RCC 7860 (cell line): ENCODE results near the gene ANO3.
"Not testable (repeated sequence)": the region's sequence is repeated elsewhere in the genome, so short reads cannot be mapped to it uniquely, and the experiment has no call there.

Experiments
- DNase-seq: peaks from one replicate; pipeline ENCODE4 v3.0.0-alpha.2; 2015; ENCODE audit warnings: low spot score
- FAIRE-seq: peaks from 2 replicates; lab custom pipeline; 2012; peaks lifted over from hg19 to GRCh38; lab: Jason Lieb, UNC

Gene ANO3

GRCh38 chr11:26571861-26572654, 240.1 kb downstream of the ANO3 start, which contains the start of gene MUC15:
TSS of gene MUC15 (minus strand) at chr11:26572263. CDS start at chr11:26567094, 5,169 bp downstream.
- no peak for FAIRE-seq

DNA sequence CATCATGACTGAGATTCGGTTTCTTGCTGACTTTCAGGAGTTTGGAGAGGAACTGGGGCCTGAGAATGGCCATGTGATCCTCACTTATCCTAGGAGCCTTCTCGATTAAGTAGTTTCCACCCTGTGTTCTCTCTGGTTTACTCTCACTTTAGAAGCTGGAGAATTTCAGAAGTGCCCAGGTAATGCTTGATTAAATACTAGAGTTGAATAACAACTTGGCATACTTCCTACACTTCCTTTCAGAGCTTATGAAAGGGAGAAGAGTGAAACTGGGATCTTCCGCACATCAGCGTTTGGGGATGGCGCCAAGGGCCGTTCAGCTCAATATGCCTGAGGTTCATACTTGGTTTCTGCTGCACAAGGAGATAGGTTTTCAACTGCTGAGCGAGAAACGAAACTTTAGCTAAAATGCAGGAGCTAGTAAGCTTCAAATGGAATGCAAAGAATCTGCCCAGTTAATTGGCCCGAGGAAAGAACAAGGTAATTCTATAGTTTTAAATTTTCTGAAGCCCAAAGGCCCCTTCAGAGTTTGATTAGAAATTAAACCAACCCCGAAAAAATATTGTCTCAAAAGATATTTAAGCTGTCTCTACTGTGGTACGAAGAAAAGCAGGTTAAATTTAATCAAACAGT, 241.0 kb downstream of the ANO3 start:
- DNase-seq (no peak), FAIRE-seq (no peak)

More at GRCh38 chr11:26571861-26572654, 240.1 kb downstream of the ANO3 start, which contains the start of gene MUC15:
- no peak for DNase-seq

GRCh38 chr11:26573896-26574295, 242.0 kb downstream of the ANO3 start:
- DNase-seq (no peak), FAIRE-seq (no peak)

DNA sequence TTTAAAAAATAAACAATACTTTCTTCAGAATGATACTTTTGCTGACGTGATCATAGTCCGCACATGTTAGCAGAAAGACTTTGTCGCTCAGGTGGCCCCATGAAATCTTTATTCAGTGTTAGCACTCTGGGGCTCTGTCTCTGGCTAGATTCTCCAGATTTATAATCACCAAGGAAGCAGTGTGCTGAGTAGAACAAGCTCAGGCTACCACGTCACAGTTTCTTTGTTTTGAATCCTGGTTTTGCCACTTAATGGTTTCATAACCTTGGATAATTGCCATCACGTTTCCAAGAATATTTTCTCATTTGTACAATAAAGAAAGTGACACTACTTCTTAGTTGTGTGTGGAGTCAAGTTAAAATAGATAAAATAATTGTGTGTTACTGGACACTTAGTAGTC, 244.0 kb downstream of the ANO3 start:
- DNase-seq (no peak), FAIRE-seq (no peak)

DNA sequence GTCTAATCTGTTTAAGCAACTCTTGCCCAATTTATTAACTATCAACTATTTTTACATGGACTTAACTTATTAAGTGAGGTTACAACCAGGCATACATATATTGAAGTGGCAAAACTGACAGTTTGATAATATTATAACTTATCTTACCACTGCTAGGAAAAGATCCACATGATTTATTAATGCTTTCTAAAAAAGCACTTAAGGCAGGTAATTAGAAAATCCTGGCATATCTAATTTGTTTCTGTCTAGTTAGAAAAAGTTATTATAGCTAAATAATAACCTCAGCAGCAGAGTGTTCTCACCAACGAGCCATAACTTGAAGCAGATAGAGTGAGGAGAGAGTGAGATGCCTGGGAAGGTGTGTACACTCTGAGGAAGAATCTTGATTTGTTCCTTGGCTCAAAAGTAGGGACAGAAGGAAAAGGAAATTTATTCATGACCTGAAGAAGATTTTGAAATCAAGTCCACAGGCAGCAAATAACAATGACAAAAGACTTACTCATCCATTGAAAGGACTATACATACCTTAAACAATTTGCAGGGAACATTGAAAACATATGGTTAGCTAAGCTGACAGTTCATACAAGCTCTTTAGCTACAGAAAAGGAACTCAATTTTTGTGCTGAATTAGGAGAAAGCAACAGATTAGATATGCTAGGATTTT, 247.2 kb downstream of the ANO3 start:
- no peak for DNase-seq
- FAIRE-seq: no peak

GRCh38 chr11:26579683-26580082, 247.8 kb downstream of the ANO3 start:
- FAIRE-seq: no peak

GRCh38 chr11:26580929-26581328, 249.0 kb downstream of the ANO3 start:
- no peak for DNase-seq
- FAIRE-seq: no peak

More at GRCh38 chr11:26579683-26580082, 247.8 kb downstream of the ANO3 start:
- DNase-seq: no peak

DNA sequence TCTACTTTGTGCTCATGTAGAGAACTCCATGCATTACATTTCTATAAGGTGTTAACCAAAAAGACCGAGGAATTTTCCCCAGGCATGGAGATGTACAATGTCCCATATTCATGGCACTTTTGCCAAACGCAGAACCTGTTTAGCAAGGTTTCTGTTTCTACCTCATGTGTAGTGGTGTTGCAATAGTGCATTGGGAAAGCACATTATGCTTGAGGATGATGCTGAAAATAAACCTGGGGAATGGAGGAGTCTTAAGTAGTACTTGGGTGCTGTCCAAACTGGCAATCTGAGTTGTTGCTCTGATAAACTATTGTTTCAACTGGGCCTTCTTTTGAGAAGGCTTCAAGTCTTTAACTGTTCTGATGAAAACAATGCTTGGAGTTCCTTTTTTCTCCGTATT, 251.6 kb downstream of the ANO3 start:
- no peak for DNase-seq
- no peak for FAIRE-seq

GRCh38 chr11:26584818-26585217, 252.9 kb downstream of the ANO3 start:
- FAIRE-seq (no peak), DNase-seq (no peak)

DNA sequence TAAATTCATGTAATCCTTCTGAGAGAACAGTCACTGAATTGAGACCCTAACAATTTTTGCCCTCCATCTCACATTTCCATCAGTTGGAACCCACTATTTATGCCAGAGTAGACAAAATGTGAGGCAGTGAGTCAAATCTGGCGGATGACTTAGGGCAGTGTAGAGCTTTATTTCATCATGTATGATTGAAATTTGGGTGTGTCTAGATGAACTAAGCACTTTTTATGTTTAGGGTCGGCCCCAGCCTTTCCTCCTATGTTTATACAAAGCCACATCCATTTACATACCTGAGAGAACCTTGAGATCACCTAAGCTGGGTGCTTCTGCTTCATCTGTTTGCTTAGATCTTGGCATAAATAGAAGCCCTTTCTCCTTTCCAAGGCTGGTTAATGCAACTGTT, 255.1 kb downstream of the ANO3 start:
- DNase-seq: no peak
- no peak for FAIRE-seq

- no peak for DNase-seq
- no peak for FAIRE-seq
Observed at GRCh38 chr11:26593691-26594090, 261.8 kb downstream of the ANO3 start.

DNA sequence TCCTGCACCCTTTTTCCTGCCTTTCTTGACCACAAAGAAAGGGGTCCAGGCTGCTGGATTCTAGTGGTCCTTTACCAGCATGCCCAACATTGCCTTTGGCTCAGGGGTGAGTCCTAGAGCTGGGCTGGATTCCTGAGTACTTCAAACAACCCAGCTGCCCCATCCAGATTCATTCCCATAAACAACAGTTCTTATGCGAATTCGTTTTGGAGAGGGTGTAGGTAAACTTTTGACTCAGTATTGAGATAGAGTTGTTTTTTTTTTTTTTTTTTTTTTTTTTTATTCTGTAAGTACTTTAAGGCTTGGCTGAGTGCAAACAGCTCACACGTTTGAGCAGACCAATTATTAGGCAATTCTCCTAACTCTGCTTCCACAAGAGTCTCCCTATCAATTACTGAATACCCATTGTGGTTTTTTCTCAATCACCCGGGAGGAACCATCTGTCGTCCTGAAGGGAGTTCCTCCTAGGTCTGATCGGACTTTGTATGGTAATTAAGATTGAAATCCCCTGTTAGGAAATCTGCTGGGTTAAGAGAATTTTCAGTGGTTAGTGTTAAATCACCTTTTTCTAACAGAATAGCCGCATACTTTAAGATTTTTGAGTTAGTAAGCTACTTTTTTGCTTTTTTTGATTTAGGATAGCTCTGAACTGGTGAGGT, 263.4 kb downstream of the ANO3 start:
- DNase-seq, FAIRE-seq: not testable (repeated sequence)

DNA sequence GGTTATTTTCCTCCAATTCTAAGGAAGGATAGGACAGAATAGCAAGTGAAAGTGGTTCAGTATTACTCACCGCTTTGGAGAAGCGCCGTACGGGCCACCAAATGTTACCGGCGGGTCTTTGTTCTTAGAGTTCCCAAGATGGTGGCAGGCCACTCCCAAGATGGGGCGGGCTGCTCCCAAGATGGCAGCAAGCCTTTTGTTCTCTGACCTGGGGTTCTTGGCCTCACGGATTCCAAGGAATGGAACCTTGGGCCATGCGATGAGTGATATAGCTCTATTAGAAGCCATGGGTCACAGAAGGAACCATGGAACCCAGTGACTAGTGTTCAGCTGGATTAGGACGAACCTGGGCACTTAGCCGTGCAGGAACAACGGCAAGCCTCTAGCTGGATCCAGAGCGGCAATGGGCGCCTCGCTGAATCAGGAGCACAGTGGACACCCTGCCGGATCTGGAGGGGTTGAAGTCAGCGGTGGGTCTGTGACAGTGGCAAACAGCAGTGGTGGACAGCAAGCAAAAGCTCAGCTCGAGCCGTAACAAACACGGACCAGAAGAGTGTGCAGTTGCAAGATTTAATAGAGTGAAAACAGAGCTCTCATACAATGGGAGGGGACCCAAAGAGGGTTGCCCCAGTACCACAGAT, 265.2 kb downstream of the ANO3 start:
- DNase-seq, FAIRE-seq: not testable (repeated sequence)

- DNase-seq: no peak
- no peak for FAIRE-seq
Observed at GRCh38 chr11:26597899-26598298, 266.0 kb downstream of the ANO3 start.

DNA sequence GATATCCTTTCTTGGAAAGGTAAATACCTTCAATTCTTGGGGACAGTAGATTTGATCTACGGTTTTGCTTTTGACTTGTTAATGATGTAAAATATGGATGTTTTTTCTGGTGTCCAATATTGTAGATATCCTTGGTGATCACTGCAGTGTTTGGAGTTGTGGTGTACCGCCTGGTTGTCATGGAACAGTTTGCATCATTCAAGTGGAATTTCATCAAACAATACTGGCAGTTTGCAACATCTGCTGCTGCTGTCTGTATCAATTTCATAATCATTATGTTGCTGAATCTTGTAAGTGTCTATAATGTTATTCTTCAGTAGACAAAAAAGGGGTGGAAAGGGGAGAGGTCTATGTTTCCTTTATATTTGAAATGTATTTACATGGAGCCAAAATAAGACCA, 267.5 kb downstream of the ANO3 start:
- FAIRE-seq (no peak), DNase-seq (no peak)

DNA sequence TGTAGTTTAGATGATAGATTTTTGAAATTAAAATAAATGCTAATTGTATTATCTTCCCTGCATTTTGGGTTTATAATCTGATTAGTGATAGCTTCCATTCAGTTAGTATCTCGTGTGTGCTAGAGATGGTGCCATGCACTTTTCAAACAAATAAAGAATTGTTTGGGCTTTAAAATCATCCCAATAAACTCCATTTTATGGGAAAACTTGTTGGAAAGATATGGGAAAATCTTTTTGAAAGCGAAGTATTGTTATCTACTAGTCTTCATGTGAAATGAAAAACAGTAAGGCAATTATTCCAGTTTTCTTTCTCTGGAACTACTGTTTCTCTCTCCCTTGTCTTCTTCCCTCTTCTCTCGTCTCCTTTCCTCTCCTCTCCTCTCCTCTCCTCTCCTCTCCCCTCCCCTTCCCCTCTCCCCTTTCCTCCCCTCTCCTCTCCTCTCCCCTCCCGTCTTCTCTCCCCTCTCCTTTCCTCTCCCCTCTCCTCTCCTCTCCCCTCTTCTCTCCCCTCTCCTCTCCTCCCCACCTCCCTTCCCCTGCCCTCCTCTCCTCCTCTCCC, 268.0 kb downstream of the ANO3 start:
- no peak for FAIRE-seq
- no peak for DNase-seq

DNA sequence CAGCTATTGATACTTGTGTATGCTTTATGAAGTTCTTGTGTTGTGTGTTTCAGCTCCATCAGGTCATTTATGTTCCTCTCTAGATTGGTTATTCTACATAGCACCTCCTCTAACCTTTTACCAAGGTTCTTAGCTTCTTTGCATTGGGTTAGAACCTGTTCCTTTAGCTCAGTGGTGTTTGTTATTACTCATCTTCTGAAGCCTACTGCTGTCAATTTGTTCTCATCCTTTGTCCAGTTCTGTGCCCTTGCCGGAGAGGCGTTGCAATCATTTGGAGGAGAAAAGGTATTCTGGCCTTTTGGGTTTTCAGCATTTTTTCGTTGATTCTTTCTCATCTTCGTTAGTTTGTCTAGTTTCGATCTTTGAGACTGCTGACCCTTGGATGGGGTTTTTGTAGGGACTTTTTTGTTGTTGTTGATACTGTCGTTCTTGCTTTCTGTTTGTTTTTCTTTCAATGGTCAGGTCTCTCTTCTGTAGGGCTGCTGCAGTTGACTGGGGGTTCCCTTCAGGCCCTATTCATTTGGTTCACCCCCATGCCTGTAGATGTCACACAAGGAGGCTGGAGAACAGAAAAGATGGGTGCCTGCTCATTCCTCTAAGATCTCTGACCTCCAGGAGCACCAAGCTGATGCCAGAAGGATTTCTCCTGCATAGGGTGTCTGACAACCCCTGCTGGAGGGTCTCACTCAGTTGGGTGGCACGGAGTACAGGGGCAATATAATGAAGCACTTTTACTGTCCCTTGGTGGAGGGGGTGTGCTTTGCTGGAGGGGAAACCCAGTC, 276.0 kb downstream of the ANO3 start:
- DNase-seq (no peak), FAIRE-seq (no peak)

DNA sequence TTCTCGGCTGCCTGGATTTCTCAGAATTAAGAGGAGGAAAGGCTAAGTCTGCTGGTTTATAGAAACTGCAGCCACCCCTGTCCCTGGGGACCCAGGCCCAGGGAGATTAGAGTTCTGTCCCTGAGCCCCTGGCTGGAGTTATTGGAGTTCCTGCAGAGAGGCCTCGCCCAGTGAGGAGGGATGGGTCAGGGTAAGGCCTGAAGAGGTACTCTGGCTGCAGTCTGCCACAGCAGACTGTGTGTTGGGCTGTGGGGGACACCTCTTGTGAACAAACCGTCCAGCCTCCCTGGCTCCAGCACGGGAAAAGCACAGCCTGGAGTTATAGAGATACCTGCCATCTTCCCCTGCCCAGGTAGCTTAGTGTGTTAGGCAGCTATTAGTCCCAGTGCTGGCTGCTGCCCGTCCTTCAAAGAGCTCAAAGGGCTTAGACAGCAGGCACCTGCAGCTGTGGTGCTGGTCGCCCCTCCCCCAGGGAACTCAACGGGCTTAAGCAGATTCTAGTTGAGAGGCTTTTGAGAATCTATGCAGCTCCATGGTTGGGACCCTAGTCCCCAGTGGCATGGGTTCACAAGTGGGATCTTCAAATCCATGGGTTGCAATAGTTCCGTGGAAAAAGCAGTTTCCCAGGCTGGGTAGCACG, 276.7 kb downstream of the ANO3 start:
- no peak for DNase-seq
- no peak for FAIRE-seq

GRCh38 chr11:26613759-26614158, 281.8 kb downstream of the ANO3 start:
- no peak for DNase-seq
- no peak for FAIRE-seq
